Trophoblast cell (in vitro differentiated cells and primary cell): ENCODE results near the gene GATB. TPM values are rescaled to one million over a fixed set of nuclear protein-coding genes. Genes with fewer than 3 reads are reported as not detected.

Experiments used
- DNase-seq, 2 donors: peaks; one replicate each; pipeline ENCODE4 v3.0.0-alpha.2; 2016
- H2AFZ ChIP-seq: 2 replicates; pipeline ENCODE4 v1.6.1; 2013; ENCODE audit warnings: low read length, moderate library complexity, mild to moderate bottlenecking; ENCODE audit not compliant: insufficient read depth, poor library complexity
- H2AK5ac ChIP-seq: 2 replicates; pipeline ENCODE4 v1.6.1; 2013; ENCODE audit warnings: mild to moderate bottlenecking, low read length
- H2BK120ac ChIP-seq: 2 replicates; pipeline ENCODE4 v1.6.1; 2013; ENCODE audit warnings: low read length, mild to moderate bottlenecking, moderate library complexity; ENCODE audit not compliant: insufficient read depth, poor library complexity
- H2BK12ac ChIP-seq: 2 replicates; pipeline ENCODE4 v1.6.1; 2013; ENCODE audit warnings: mild to moderate bottlenecking, low read length, moderate library complexity
- H2BK5ac ChIP-seq: 2 replicates; pipeline ENCODE4 v1.6.1; 2013; ENCODE audit warnings: low read length, low read depth, moderate library complexity, mild to moderate bottlenecking; ENCODE audit not compliant: poor library complexity
- H3K14ac ChIP-seq: 2 replicates; pipeline ENCODE4 v1.6.1; 2013; ENCODE audit warnings: mild to moderate bottlenecking, low read length
- H3K18ac ChIP-seq: 2 replicates; pipeline ENCODE4 v1.6.1; 2013; ENCODE audit warnings: mild to moderate bottlenecking, low read length
- H3K23ac ChIP-seq: 2 replicates; pipeline ENCODE4 v1.6.1; 2013; ENCODE audit warnings: low read length
- H3K27ac ChIP-seq: 2 replicates; pipeline ENCODE4 v1.5.1; 2013; ENCODE audit warnings: low read depth, mild to moderate bottlenecking, inconsistent platforms, low read length, moderate library complexity
- H3K27me3 ChIP-seq: 2 replicates; pipeline ENCODE4 v1.6.1; 2013; ENCODE audit warnings: inconsistent platforms, mild to moderate bottlenecking, low read length, moderate library complexity; ENCODE audit not compliant: insufficient read depth
- H3K36me3 ChIP-seq, 2 experiments: 1 replicate in 1 of 2; 2 replicates in 1 of 2; pipeline ENCODE4 v1.6.1; 2013; ENCODE audit warnings: low read length in 2 of 2, mild to moderate bottlenecking in 2 of 2, moderate library complexity in 1 of 2; ENCODE audit not compliant: insufficient read depth in 2 of 2, control insufficient read depth in 1 of 2
- H3K4ac ChIP-seq: 2 replicates; pipeline ENCODE4 v1.6.1; 2013; ENCODE audit warnings: low read depth, mild to moderate bottlenecking, low read length, moderate library complexity
- H3K4me1 ChIP-seq, 2 experiments: 1 replicate in 1 of 2; 2 replicates in 1 of 2; pipeline ENCODE4 v1.6.1; 2013; ENCODE audit warnings: low read length in 2 of 2, mild to moderate bottlenecking in 2 of 2, moderate library complexity in 1 of 2; ENCODE audit not compliant: insufficient read depth in 2 of 2, control insufficient read depth in 1 of 2
- H3K4me2 ChIP-seq: 2 replicates; pipeline ENCODE4 v1.6.1; 2013; ENCODE audit warnings: inconsistent platforms, mild to moderate bottlenecking, low read length, moderate library complexity
- H3K4me3 ChIP-seq: 2 replicates; pipeline ENCODE4 v1.5.1; 2013; ENCODE audit warnings: mild to moderate bottlenecking, low read depth, low read length, inconsistent platforms
- H3K79me1 ChIP-seq: one replicate; pipeline ENCODE4 v1.6.1; 2013; ENCODE audit warnings: low read length
- H3K79me2 ChIP-seq: 2 replicates; pipeline ENCODE4 v1.6.1; 2013; ENCODE audit warnings: low read length, mild to moderate bottlenecking; ENCODE audit not compliant: control insufficient read depth, insufficient read depth, poor library complexity
- H3K9ac ChIP-seq: 2 replicates; pipeline ENCODE4 v1.6.1; 2013; ENCODE audit warnings: mild to moderate bottlenecking, low read length
- H3K9me3 ChIP-seq: 2 replicates; pipeline ENCODE4 v1.6.1; 2013; ENCODE audit warnings: low read depth, mild to moderate bottlenecking, control low read depth, inconsistent platforms, low read length; ENCODE audit not compliant: insufficient read depth
- H4K12ac ChIP-seq: 2 replicates; pipeline ENCODE4 v1.6.1; 2013; ENCODE audit warnings: low read depth, mild to moderate bottlenecking, low read length, moderate library complexity
- H4K8ac ChIP-seq: 2 replicates; pipeline ENCODE4 v1.6.1; 2013; ENCODE audit warnings: low read depth, mild to moderate bottlenecking, low read length, moderate library complexity
- H4K91ac ChIP-seq: one replicate; pipeline ENCODE4 v1.6.1; 2013; ENCODE audit warnings: low read depth, mild to moderate bottlenecking, low read length, moderate library complexity
- WGBS: extraction: QIAGEN DNeasy Blood & Tissue Kit; methylation state at CpG from one replicate; pipeline ENCODE4 v1.1.7; 2013; ENCODE audit warnings: missing lambda C conversion rate; ENCODE audit not compliant: insufficient read length, insufficient coverage; ENCODE audit errors: extremely low coverage; 5-methylcytosine and 5-hydroxymethylcytosine counted together
- polyA plus RNA-seq: library from polyadenylated mRNA; stranded (reverse); fragments of 200-250 nt; gene quantifications from 2 replicates; pipeline ENCODE4 v1.2.3, GENCODE V29; 2013

The GATB gene, protein sequence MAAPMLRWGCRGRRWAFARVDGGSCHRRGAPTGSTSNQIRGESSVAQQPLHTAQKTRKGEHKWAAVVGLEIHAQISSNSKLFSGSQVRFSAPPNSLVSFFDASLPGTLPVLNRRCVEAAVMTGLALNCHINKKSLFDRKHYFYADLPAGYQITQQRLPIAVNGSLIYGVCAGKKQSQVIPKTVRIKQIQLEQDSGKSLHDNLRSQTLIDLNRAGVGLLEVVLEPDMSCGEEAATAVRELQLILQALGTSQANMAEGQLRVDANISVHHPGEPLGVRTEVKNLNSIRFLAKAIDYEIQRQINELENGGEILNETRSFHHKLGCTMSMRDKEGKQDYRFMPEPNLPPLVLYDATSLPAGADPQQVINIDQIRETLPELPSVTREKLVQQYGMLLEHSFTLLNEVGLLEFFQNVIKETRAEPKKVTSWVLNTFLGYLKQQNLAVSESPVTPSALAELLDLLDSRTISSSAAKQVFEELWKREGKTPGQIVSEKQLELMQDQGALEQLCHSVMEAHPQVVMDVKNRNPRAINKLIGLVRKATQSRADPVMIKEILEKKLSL
- 12.7 and 14.3 TPM in 2 replicates for polyA plus RNA-seq

DNA sequence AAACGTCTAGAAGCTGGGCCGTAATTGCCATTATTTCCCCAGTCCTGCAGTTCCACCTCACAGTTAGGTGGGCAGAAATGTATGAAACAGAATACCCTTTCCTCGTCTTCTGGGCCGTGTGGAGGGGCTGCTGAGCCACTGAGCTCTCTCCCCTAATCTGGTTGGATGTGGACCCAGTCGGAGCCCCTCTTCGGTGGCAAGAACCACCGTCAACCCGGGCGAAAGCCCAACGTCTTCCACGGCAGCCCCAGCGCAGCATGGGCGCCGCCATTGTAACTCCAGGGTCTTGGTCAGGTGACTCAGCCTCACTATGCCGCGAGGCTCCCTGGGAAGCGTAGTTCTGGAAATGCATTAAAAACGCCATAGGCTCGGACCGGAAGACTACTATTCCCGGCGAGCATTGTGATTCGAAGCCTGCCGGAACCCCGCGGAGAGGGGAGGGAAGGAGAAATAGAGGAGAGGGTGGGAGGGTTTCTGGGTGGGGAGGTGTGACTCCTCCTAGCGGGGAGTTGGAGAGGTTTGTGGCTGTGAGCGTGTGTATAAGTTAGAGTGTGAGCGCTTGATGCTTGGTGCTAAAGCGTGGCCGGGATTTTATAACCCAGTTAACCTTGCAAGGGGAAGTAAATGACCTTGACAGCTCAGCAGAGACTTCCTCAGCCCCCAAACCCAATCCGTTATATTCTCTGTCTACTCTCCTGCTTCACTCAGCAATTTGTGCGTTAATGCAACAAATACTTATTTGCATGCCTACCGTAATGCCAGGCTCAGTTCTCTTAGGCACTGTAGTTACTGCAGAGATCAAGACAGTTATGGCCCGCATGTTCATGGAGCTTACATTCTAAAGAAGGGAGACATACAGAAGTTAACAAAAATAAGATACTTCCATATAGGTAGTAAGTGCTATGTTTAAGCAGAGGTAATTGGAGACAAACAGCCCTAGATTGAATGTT is at the start of gene GATB:
Gene GATB, minus strand, starts transcription at position 296 of the 950 bp plus-strand sequence. Its CDS starts 25 bp downstream, at position 271.
- peak within 1 kb of the TSS; percentile 31 for H3K18ac ChIP-seq
- H3K9me3 ChIP-seq: no peaks in the 10 kb centered on the region
- H4K91ac ChIP-seq: peak within 1 kb of the TSS; percentile 53
- H2BK5ac ChIP-seq: peak within 1 kb of the TSS; percentile 49
- peak within 1 kb of the TSS; percentile 97 for H4K8ac ChIP-seq
- peak within 1 kb of the TSS; percentile 62 for H3K14ac ChIP-seq
- no peak within 1 kb of the TSS for H3K23ac ChIP-seq
- WGBS: no CpG with 5 or more reads among the region's 35 CpGs
- peak within 1 kb of the TSS; percentile 81 for H3K9ac ChIP-seq
- peak within 1 kb of the TSS; percentile 86 for H4K12ac ChIP-seq
- H3K4me1 ChIP-seq: peaks cover 3 to 6% of the 10 kb centered on the region in 2 experiments
- H2BK120ac ChIP-seq: peak within 1 kb of the TSS; percentile 74
- H3K79me1 ChIP-seq: peaks cover 3% of the 10 kb centered on the region
- no peak within 1 kb of the TSS for H3K27ac ChIP-seq
- H3K4me3 ChIP-seq: peak within 1 kb of the TSS; percentile 81
- H2BK12ac ChIP-seq: no peak within 1 kb of the TSS
- H3K4ac ChIP-seq: peak within 1 kb of the TSS; percentile 18
- peak within 1 kb of the TSS; percentile 75 for H2AFZ ChIP-seq
- peak within 1 kb of the TSS; percentile 83 for H3K4me2 ChIP-seq
- DNase-seq: peak; percentile 96 to 99
- peaks cover 2% of the 10 kb centered on the region for H3K79me2 ChIP-seq
- no peak within 1 kb of the TSS for H2AK5ac ChIP-seq
- H3K27me3 ChIP-seq: no peaks in the 10 kb centered on the region
- H3K36me3 ChIP-seq: no peaks in the 10 kb centered on the region

DNA sequence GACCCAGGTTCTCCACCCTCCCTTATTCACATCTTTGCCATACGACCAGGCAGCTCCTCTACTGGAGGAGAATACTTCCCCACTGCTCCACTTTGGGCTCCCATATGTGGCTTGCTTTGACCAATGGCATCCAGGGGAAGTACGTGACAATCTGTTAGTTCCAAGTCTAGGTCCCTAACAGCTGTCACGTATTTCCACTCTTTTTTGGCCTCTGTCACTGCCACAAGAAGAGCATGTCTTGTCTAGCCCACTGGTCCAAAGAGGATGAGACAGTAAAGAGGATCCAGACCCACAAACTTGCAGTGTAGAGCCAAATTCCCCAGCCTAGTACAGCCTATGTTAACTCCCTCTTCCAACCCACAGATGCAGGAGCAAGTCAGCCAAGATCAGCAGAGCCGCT is 49.7 kb upstream of the GATB start:
- Histone ChIP-seq H3K36me3 (no peaks in the 10 kb centered on the region), H4K8ac (no peak overlapping the region), H2BK5ac (no peak overlapping the region), H3K4ac (no peak overlapping the region), H4K12ac (no peak overlapping the region), H3K18ac (no peak overlapping the region), H2AFZ (no peak overlapping the region), H2AK5ac (no peak overlapping the region), H3K4me1 (peaks cover 9 to 11% of the 10 kb centered on the region in 2 experiments), H3K4me3 (no peak overlapping the region), H2BK120ac (no peak overlapping the region), H3K79me2 (no peaks in the 10 kb centered on the region), H3K79me1 (peaks cover 7% of the 10 kb centered on the region), H3K27me3 (no peaks in the 10 kb centered on the region), H3K14ac (no peak overlapping the region), H3K23ac (no peak overlapping the region), H3K4me2 (no peak overlapping the region), H3K9me3 (no peaks in the 10 kb centered on the region), H2BK12ac (no peak overlapping the region), H3K27ac (no peak overlapping the region), H4K91ac (no peak overlapping the region), H3K9ac (no peak overlapping the region)
- no CpG with 5 or more reads among the region's 4 CpGs for WGBS
- DNase-seq: no peak

DNA sequence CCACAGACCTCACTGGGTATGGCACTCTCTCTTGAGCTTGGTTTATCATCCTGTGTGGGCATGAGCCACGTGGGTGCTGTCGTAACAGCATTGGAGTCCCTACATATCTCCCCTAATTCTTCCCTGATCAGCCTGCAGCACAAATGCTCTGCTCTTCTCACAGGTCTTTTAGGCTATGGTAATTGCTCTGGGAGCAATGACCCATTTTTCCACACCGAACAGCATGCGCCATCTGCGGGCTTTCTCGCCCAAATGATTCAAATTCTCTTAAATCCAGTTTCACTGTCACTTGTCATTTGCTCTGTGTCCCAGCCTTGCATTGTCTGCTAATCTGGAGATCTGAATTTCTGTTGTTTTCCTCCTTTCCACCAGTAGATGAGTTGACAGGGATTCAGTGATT is 48.9 kb upstream of the GATB start:
- H3K18ac ChIP-seq: no peak overlapping the region
- peak in 1 of 2 donors; percentile 69 for DNase-seq
- no peaks in the 10 kb centered on the region for H3K79me2 ChIP-seq
- H4K12ac ChIP-seq: no peak overlapping the region
- H3K27ac ChIP-seq: no peak overlapping the region
- no peak overlapping the region for H2BK12ac ChIP-seq
- no peak overlapping the region for H2BK120ac ChIP-seq
- H4K91ac ChIP-seq: no peak overlapping the region
- no peak overlapping the region for H3K14ac ChIP-seq
- WGBS: no CpG with 5 or more reads among the region's 6 CpGs
- H3K4me2 ChIP-seq: no peak overlapping the region
- no peak overlapping the region for H4K8ac ChIP-seq
- H3K4ac ChIP-seq: no peak overlapping the region
- no peak overlapping the region for H3K23ac ChIP-seq
- H3K4me3 ChIP-seq: no peak overlapping the region
- H3K79me1 ChIP-seq: peaks cover 7% of the 10 kb centered on the region
- no peak overlapping the region for H2AK5ac ChIP-seq
- no peak overlapping the region for H2BK5ac ChIP-seq
- H3K4me1 ChIP-seq: peaks cover 9 to 11% of the 10 kb centered on the region in 2 experiments
- no peaks in the 10 kb centered on the region for H3K9me3 ChIP-seq
- H2AFZ ChIP-seq: no peak overlapping the region
- H3K27me3 ChIP-seq: no peaks in the 10 kb centered on the region
- H3K36me3 ChIP-seq: no peaks in the 10 kb centered on the region
- no peak overlapping the region for H3K9ac ChIP-seq

DNA sequence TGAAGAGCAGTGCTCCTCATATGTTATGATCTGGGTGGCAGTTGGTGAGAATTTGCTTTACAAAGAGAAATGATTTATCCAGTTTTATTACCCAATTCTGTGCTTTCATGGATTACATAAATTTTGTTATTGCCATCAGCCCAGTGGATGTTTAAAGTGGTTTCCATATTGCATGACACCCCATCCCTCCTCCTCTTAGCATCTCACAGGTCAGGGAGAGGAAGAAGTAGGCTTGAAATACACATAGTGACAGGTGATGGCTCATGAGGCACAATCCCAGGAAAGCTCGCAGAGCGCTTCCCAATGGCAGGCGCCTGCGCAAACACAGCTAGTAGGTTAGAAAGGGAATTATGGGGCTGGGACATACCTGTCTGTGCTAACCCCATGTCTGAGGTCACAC is 47.7 kb upstream of the GATB start:
- no peaks in the 10 kb centered on the region for H3K27me3 ChIP-seq
- no peak overlapping the region for H2BK12ac ChIP-seq
- no peak overlapping the region for H2AFZ ChIP-seq
- H3K4me1 ChIP-seq: peaks cover 9 to 11% of the 10 kb centered on the region in 2 experiments
- H4K12ac ChIP-seq: no peak overlapping the region
- H4K8ac ChIP-seq: no peak overlapping the region
- H3K9ac ChIP-seq: peak overlapping the region; percentile 53
- H3K79me1 ChIP-seq: peaks cover 7% of the 10 kb centered on the region
- no peak overlapping the region for H3K18ac ChIP-seq
- H3K4me2 ChIP-seq: no peak overlapping the region
- H3K79me2 ChIP-seq: no peaks in the 10 kb centered on the region
- H4K91ac ChIP-seq: no peak overlapping the region
- no peak overlapping the region for H2BK5ac ChIP-seq
- no CpG with 5 or more reads among the region's 4 CpGs for WGBS
- no peaks in the 10 kb centered on the region for H3K36me3 ChIP-seq
- no peak overlapping the region for H3K23ac ChIP-seq
- H3K27ac ChIP-seq: no peak overlapping the region
- DNase-seq: no peak
- H2AK5ac ChIP-seq: no peak overlapping the region
- no peak overlapping the region for H3K14ac ChIP-seq
- no peak overlapping the region for H3K4ac ChIP-seq
- no peaks in the 10 kb centered on the region for H3K9me3 ChIP-seq
- H3K4me3 ChIP-seq: no peak overlapping the region
- H2BK120ac ChIP-seq: no peak overlapping the region
